K562 (cell line): ENCODE data around the gene TDRD12. TPM values are rescaled to one million over a fixed set of nuclear protein-coding genes. Genes with fewer than 3 reads are reported as not detected.

Experiments used
- ATAC-seq: fragments of 200-7000 bp; cut with Tn5 transposase; 3 replicates; pipeline ENCODE4 v1.9.1; 2020; ENCODE audit warnings: moderate library complexity
- Bru-seq: library from RNA; stranded (reverse); fragments of 400-500 nt; gene quantifications from one replicate; lab custom pipeline; 2021; lab: Mats Ljungman, UMichigan
- BruChase-seq, 2 experiments: library from RNA; stranded (reverse); fragments of 400-500 nt; gene quantifications; one replicate each; lab custom pipeline; 2021; lab: Mats Ljungman, UMichigan
- BruUV-seq: library from RNA; stranded (reverse); fragments of 400-500 nt; replicated peaks from 2 replicates; lab custom pipeline; 2021; lab: Mats Ljungman, UMichigan
- CTCF ChIA-PET: fragments of 300-600 bp; formaldehyde crosslinking; extraction: SDS; loops from one replicate; lab custom pipeline; 2021; ENCODE audit warnings: low intra/inter-chr PET ratio; lab: Yijun Ruan, JAX
- POLR2A ChIA-PET: fragments of 300-600, 350-650 bp; sonication (Branson Sonifier 250); formaldehyde crosslinking; extraction: SDS; loops from one replicate; lab custom pipeline; 2021; ENCODE audit warnings: antibody characterized with exemption, inconsistent platforms; lab: Yijun Ruan, JAX
- DNase-seq, 4 experiments: peaks; one replicate each; pipeline versions ENCODE4 v3.0.0 to v3.0.0-alpha.2; 2011 to 2018; ENCODE audit warnings: low spot score in 3 of 4, mixed read lengths in 3 of 4; ENCODE audit errors: extremely low read depth in 1 of 4
- FAIRE-seq: peaks from 2 replicates; lab custom pipeline; 2011; peaks lifted over from hg19 to GRCh38; lab: Jason Lieb, UNC
- H2AFZ ChIP-seq: 2 replicates; pipeline ENCODE4 v1.6.0; 2011; ENCODE audit warnings: low read depth, low read length, control low read depth, inconsistent platforms
- H3K27ac ChIP-seq: fragments of 200-600 bp; 3 replicates; pipeline ENCODE4 v1.8.0; 2011; ENCODE audit warnings: low read depth, mild to moderate bottlenecking, control low read depth, inconsistent platforms, low read length, moderate library complexity, mixed read lengths; ENCODE audit errors: extremely low read depth
- H3K27me3 ChIP-seq, 2 experiments: fragments of 300-600 bp in 1 of 2; 2 replicates in 1 of 2; 3 replicates in 1 of 2; pipeline versions ENCODE4 v1.6.0 to v1.8.0; 2011; ENCODE audit warnings: inconsistent platforms in 2 of 2, low read length in 2 of 2, mild to moderate bottlenecking in 1 of 2, mixed read lengths in 1 of 2, moderate library complexity in 1 of 2; ENCODE audit not compliant: control insufficient read depth in 2 of 2, insufficient read depth in 2 of 2
- H3K36me3 ChIP-seq: fragments of 300-600 bp; 3 replicates; pipeline ENCODE4 v1.8.0; 2011; ENCODE audit warnings: mild to moderate bottlenecking, low read length, inconsistent platforms; ENCODE audit not compliant: control insufficient read depth, insufficient read depth
- H3K4me1 ChIP-seq, 2 experiments: fragments of 200-600 bp in 1 of 2; replicated peaks in 1 of 2; 2 replicates in 1 of 2; 3 replicates in 1 of 2; pipeline versions ENCODE4 v1.5.1 to v1.8.0; 2011; ENCODE audit warnings: inconsistent platforms in 2 of 2, low read length in 2 of 2, mild to moderate bottlenecking in 1 of 2, mixed read lengths in 1 of 2, moderate library complexity in 1 of 2; ENCODE audit not compliant: control insufficient read depth in 2 of 2, insufficient read depth in 2 of 2
- H3K4me2 ChIP-seq: 2 replicates; pipeline ENCODE4 v1.6.1; 2011; ENCODE audit warnings: low read length, control low read depth, inconsistent platforms, mixed read lengths; ENCODE audit not compliant: insufficient read depth
- H3K4me3 ChIP-seq: fragments of 200-600 bp; sonication (generic), shearing (Covaris generic); 2 replicates; pipeline ENCODE4 v1.5.1; 2016; ENCODE audit warnings: control low read depth, inconsistent platforms
- H3K79me2 ChIP-seq: fragments of 200-600 bp; 3 replicates; pipeline ENCODE4 v1.8.0; 2011; ENCODE audit warnings: low read length, inconsistent platforms; ENCODE audit not compliant: control insufficient read depth, insufficient read depth
- H3K9ac ChIP-seq, 2 experiments: 2 replicates each; pipeline versions ENCODE4 v1.6.0 to v1.6.1; 2011; ENCODE audit warnings: low read depth in 2 of 2, low read length in 2 of 2, control low read depth in 1 of 2, inconsistent platforms in 1 of 2, mild to moderate bottlenecking in 1 of 2, mixed read lengths in 1 of 2; ENCODE audit not compliant: insufficient read depth in 1 of 2
- H3K9me1 ChIP-seq: one replicate; pipeline ENCODE4 v1.6.0; 2011; ENCODE audit warnings: inconsistent platforms, mild to moderate bottlenecking, low read length, moderate library complexity; ENCODE audit not compliant: control insufficient read depth, insufficient read depth
- H3K9me3 ChIP-seq: replicated peaks from 2 replicates; pipeline ENCODE4 v1.5.1; 2011; ENCODE audit warnings: low read depth, low read length, inconsistent platforms; ENCODE audit not compliant: control insufficient read depth, insufficient read depth
- H4K20me1 ChIP-seq: replicated peaks from 2 replicates; pipeline ENCODE4 v1.6.1; 2011; ENCODE audit warnings: low read length, inconsistent platforms, mixed read lengths; ENCODE audit not compliant: control insufficient read depth, insufficient read depth
- POLR2G ChIP-seq: fragments of 200-400 bp; formaldehyde crosslinking; IDR thresholded peaks from 2 replicates; pipeline ENCODE4 v1.6.1; 2017; ENCODE audit warnings: low read depth, mild to moderate bottlenecking, antibody characterized with exemption, low read length, moderate library complexity
- SMARCC2 ChIP-seq: fragments of 450-650 bp; IDR thresholded peaks from 2 replicates; pipeline ENCODE4 v1.6.1; 2017; ENCODE audit warnings: antibody characterized with exemption, moderate library complexity, mild to moderate bottlenecking, low read depth
- ZBTB33 ChIP-seq: sonication (generic); formaldehyde crosslinking; IDR thresholded peaks from 2 replicates; pipeline ENCODE4 v1.8.1; 2023; ENCODE audit warnings: mild to moderate bottlenecking, missing genetic modification reagents
- WGBS: fragments of 100-300 bp; shearing (Covaris generic); methylation state at CpG from one replicate; pipeline ENCODE4 v1.1.6; 2016; ENCODE audit warnings: low coverage, mixed read lengths; ENCODE audit not compliant: insufficient coverage; ENCODE audit errors: missing lambda C conversion rate; 5-methylcytosine and 5-hydroxymethylcytosine counted together
- in situ Hi-C: fragments of 300-500 bp; cut with MboI; formaldehyde crosslinking; loops from 4 replicates; pipeline ENCODE4 v1.15.0; 2018; ENCODE audit warnings: inconsistent platforms, mixed read lengths
- intact Hi-C: fragments of 100-400 bp; cut with micrococcal nuclease; formaldehyde crosslinking; loops from 2 replicates; pipeline ENCODE4 v1.14.2; 2022
- long read RNA-seq, 3 experiments: library from polyadenylated mRNA in 2 of 3; library from RNA in 1 of 3; unstranded in 2 of 3; stranded (forward) in 1 of 3; transcript quantifications; one replicate each; pipeline ENCODE4 v2.0.0, GENCODE V29; 2019 to 2022
- polyA minus RNA-seq, 3 experiments: library from RNA; depleted of rRNA, polyadenylated mRNA; stranded (reverse); fragments of >200 nt; gene quantifications; 2 replicates each; pipeline ENCODE4 v1.2.3, GENCODE V29; 2011
- polyA plus RNA-seq, 8 experiments: library from polyadenylated mRNA; depleted of rRNA in 4 of 8; stranded (reverse) in 5 of 8; unstranded in 3 of 8; fragments of >200 nt; fragmentation: Nextera tagmentation in 2 of 8; fragmentation: Illumina TruSeq in 1 of 8; extraction: Ambion mirVana in 2 of 8; extraction: Trizol in 1 of 8; gene quantifications; 2 replicates each; pipeline versions ENCODE4 v1.2.1 to v1.2.3, GENCODE V29; 2011 to 2014; ENCODE audit warnings: inconsistent platforms in 1 of 8, missing spikeins in 1 of 8
- total RNA-seq, 7 experiments: library from RNA; depleted of rRNA in 6 of 7; stranded (reverse); fragments of >200 nt in 6 of 7; fragmentation: Illumina TruSeq in 2 of 7; extraction: Trizol in 2 of 7; gene quantifications; 2 replicates each; pipeline versions ENCODE4 v1.2.1 to v1.2.3, GENCODE V29; 2011 to 2021; ENCODE audit warnings: low replicate concordance in 1 of 7
- TF ChIP-seq, protein P1 (sequence below), 3 experiments: IDR thresholded peaks in 2 of 3; conservative IDR thresholded peaks in 1 of 3; 2 replicates each; pipeline ENCODE4 v1.5.1; 2011 to 2012; ENCODE audit warnings: low read length in 3 of 3, mild to moderate bottlenecking in 3 of 3, control low read depth in 2 of 3, improper control_type of control experiment in 1 of 3, inconsistent platforms in 1 of 3, low read depth in 1 of 3, mixed read lengths in 1 of 3, moderate library complexity in 1 of 3; ENCODE audit not compliant: insufficient read depth in 2 of 3

TDRD12 gene
- total RNA-seq (2011; cell fraction: chromatin; rRNA removed; ENCODE audit: low replicate concordance) = not detected in 2 replicates
- not detected in 2 replicates for total RNA-seq (2011; cell fraction: nucleolus; rRNA removed)
- total RNA-seq (2011; cell fraction: nucleoplasm; rRNA removed) = not detected in 2 replicates
- total RNA-seq (2014; rRNA removed) (not detected in 2 replicates), total RNA-seq (2014; rRNA removed; fragmentation: Illumina TruSeq; extraction: Trizol) (not detected in 2 replicates), total RNA-seq (2015; rRNA removed; fragmentation: Illumina TruSeq; extraction: Trizol) (not detected in 2 replicates), total RNA-seq (2021) (not detected in 2 replicates), polyA plus RNA-seq (2011; rRNA removed) (0.03 and 0.07 TPM in 2 replicates), polyA plus RNA-seq (2014; fragmentation: Illumina TruSeq; extraction: Trizol) (not detected in 2 replicates), polyA plus RNA-seq (2014; fragmentation: Nextera tagmentation; extraction: Ambion mirVana) (not detected), polyA plus RNA-seq (2014; rRNA removed) (not detected in 2 replicates), polyA minus RNA-seq (2011; rRNA and poly(A)+ RNA removed) (not detected in 2 replicates), Bru-seq, nascent RNA (percentile 5 among the genes with signal in this experiment), BruChase-seq, experiment 1, labeled RNA remaining after a 2-hour chase (percentile 15 among the genes with signal in this experiment), BruChase-seq, experiment 2, labeled RNA remaining after a 6-hour chase (percentile 12 among the genes with signal in this experiment)
- polyA plus RNA-seq (2011; cell fraction: cytosol; rRNA removed) = not detected in 2 replicates
- polyA plus RNA-seq (2011; cell fraction: nucleus; rRNA removed) = not detected in 2 replicates
- polyA plus RNA-seq (2012) = 0.05 TPM in 1 of 2 replicates, not detected in the other
- not detected in 2 replicates for polyA minus RNA-seq (2011; cell fraction: cytosol; rRNA and poly(A)+ RNA removed)
- not detected in 2 replicates for polyA minus RNA-seq (2011; cell fraction: nucleus; rRNA and poly(A)+ RNA removed)
- long read RNA-seq, experiment 1 = 0 reads
- long read RNA-seq, experiment 2 = 0 reads
- long read RNA-seq, experiment 3 = 0 reads

DNA sequence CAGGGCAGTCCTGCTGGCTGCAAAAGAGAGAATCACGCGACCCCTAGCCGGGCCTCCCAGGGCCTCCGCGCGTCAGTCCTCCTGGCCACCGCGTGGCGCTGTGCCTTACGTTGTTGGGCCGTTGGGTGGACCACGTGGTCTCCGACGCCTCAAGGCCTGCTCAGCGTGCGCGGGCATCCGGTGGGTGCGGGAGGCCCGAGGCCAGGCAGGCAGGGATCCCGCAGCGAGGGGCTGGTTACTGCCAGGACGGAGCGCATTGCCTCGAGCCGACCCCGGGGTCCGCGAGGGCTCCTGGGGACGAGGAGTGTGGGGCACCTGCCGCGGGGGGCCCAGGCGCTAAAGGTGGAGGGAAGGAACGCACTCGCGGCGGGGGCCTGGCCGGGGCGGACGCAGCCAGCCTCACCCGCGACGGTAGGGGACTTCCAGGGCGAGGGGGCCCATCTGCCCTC, at the start of gene TDRD12:
TDRD12 (plus strand) TSS at position 157 of the 449 bp plus-strand sequence. CDS start 306 bp downstream, outside the sequence.
- WGBS = 97% methylated on average over 15 of the region's 44 CpGs
- DNase-seq = no peak
- Histone ChIP-seq H2AFZ (no peak within 1 kb of the TSS), H3K27ac (no peak within 1 kb of the TSS), H3K4me3 (no peak within 1 kb of the TSS), H4K20me1 (no peaks in the 10 kb centered on the region), H3K9me3 (no peaks in the 10 kb centered on the region), H3K9ac (no peak within 1 kb of the TSS), H3K36me3 (peaks cover 8% of the 10 kb centered on the region; the same call in 1 of the 3 replicates)
- CTCF ChIA-PET = no interaction called here
- ATAC-seq = no peak
- POLR2A ChIA-PET = no interaction called here
- no TSS peak for BruUV-seq
- intact Hi-C loops = no loop called here
- peak; percentile 96 for TF ChIP-seq ZBTB33 (CRISPR knock-in tag)
- TF ChIP-seq, protein P1, sequence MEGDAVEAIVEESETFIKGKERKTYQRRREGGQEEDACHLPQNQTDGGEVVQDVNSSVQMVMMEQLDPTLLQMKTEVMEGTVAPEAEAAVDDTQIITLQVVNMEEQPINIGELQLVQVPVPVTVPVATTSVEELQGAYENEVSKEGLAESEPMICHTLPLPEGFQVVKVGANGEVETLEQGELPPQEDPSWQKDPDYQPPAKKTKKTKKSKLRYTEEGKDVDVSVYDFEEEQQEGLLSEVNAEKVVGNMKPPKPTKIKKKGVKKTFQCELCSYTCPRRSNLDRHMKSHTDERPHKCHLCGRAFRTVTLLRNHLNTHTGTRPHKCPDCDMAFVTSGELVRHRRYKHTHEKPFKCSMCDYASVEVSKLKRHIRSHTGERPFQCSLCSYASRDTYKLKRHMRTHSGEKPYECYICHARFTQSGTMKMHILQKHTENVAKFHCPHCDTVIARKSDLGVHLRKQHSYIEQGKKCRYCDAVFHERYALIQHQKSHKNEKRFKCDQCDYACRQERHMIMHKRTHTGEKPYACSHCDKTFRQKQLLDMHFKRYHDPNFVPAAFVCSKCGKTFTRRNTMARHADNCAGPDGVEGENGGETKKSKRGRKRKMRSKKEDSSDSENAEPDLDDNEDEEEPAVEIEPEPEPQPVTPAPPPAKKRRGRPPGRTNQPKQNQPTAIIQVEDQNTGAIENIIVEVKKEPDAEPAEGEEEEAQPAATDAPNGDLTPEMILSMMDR (IDR thresholded peaks at IDR 0.05 in 2 of 3, conservative IDR thresholded peaks at IDR 0.05 in 1 of 3; ENCODE audit: insufficient read depth in 2 of 3, low read depth in 1 of 3, low read length in 3 of 3) = 0 out of 6 replicates have a peak, but pooled peaks of 2 of the 3 experiments have one; percentile 5 to 8
- 0 out of 2 replicates have a peak, but pooled peaks have one; percentile 40 for TF ChIP-seq POLR2G
- TF ChIP-seq SMARCC2 = no peak
- TF ChIP-seq, all 486 proteins: peak for 3
- in situ Hi-C loops = no loop called here
- H3K27me3 ChIP-seq = no peaks in the 10 kb centered on the region
- H3K9me1 ChIP-seq = no peaks in the 10 kb centered on the region
- no peaks in the 10 kb centered on the region; a peak in 2 of 5 replicates for H3K4me1 ChIP-seq
- no peak for FAIRE-seq
- no peaks in the 10 kb centered on the region for H3K79me2 ChIP-seq
- no peak within 1 kb of the TSS for H3K4me2 ChIP-seq
